ENCODE measurements around the gene PRMT2.

PRMT2 gene

GRCh38 chr21:46646541-46647154 is 11.2 kb downstream of the PRMT2 start:
- Histone ChIP-seq H3K27ac (ENCODE audit: low read length) (no peak overlapping the region), H3K4me1 (ENCODE audit: insufficient read depth, low read length) (no peaks in the 10 kb centered on the region), H3K36me3 (ENCODE audit: insufficient read depth, low read depth, low read length) (peaks cover 86% of the 10 kb centered on the region), H3K9ac (ENCODE audit: low read depth, low read length) (no peak overlapping the region), H3K4me3 (ENCODE audit: low read length) (no peak overlapping the region), H3K9me3 (ENCODE audit: insufficient read depth, low read depth, low read length) (no peaks in the 10 kb centered on the region; the same call in 1 of the 2 replicates), H3K27me3 (ENCODE audit: insufficient read depth, low read length) (no peaks in the 10 kb centered on the region)

GRCh38 chr21:46648539-46648938 is 13.1 kb downstream of the PRMT2 start:
- Histone ChIP-seq H3K4me1 (ENCODE audit: insufficient read depth, low read length) (no peaks in the 10 kb centered on the region), H3K27ac (ENCODE audit: low read length) (no peak overlapping the region), H3K36me3 (ENCODE audit: insufficient read depth, low read depth, low read length) (peaks cover 96% of the 10 kb centered on the region)

GRCh38 chr21:46649356-46649755 is 13.9 kb downstream of the PRMT2 start:
- Histone ChIP-seq H3K9ac (ENCODE audit: low read depth, low read length) (no peak overlapping the region), H3K4me3 (ENCODE audit: low read length) (no peak overlapping the region), H3K9me3 (ENCODE audit: insufficient read depth, low read depth, low read length) (peaks cover under 1% of the 10 kb centered on the region), H3K27ac (ENCODE audit: low read length) (no peak overlapping the region), H3K4me1 (ENCODE audit: insufficient read depth, low read length) (no peaks in the 10 kb centered on the region), H3K27me3 (ENCODE audit: insufficient read depth, low read length) (no peaks in the 10 kb centered on the region), H3K36me3 (ENCODE audit: insufficient read depth, low read depth, low read length) (peaks cover 96% of the 10 kb centered on the region)

More at GRCh38 chr21:46648539-46648938, 13.1 kb downstream of the PRMT2 start:
- H3K4me3 ChIP-seq (ENCODE audit: low read length), result no peak overlapping the region
- no peaks in the 10 kb centered on the region; the same call in none of the 2 replicates for H3K9me3 ChIP-seq (ENCODE audit: insufficient read depth, low read depth, low read length)
- H3K9ac ChIP-seq (ENCODE audit: low read depth, low read length), result no peak overlapping the region
- no peaks in the 10 kb centered on the region for H3K27me3 ChIP-seq (ENCODE audit: insufficient read depth, low read length)

- Histone ChIP-seq H3K9me3 (ENCODE audit: insufficient read depth, low read depth, low read length) (peaks cover 11% of the 10 kb centered on the region), H3K4me3 (ENCODE audit: low read length) (no peak overlapping the region), H3K36me3 (ENCODE audit: insufficient read depth, low read depth, low read length) (peaks cover 96% of the 10 kb centered on the region), H3K4me1 (ENCODE audit: insufficient read depth, low read length) (no peaks in the 10 kb centered on the region), H3K27ac (ENCODE audit: low read length) (no peak overlapping the region), H3K9ac (ENCODE audit: low read depth, low read length) (no peak overlapping the region), H3K27me3 (ENCODE audit: insufficient read depth, low read length) (no peaks in the 10 kb centered on the region)
Observed at GRCh38 chr21:46650476-46651098, 15.1 kb downstream of the PRMT2 start.

- no peak overlapping the region for H3K27ac ChIP-seq (ENCODE audit: low read length)
- H3K9ac ChIP-seq (ENCODE audit: low read depth, low read length), result no peak overlapping the region
- no peak overlapping the region for H3K4me3 ChIP-seq (ENCODE audit: low read length)
Observed at GRCh38 chr21:46651121-46651520, 15.6 kb downstream of the PRMT2 start.

GRCh38 chr21:46655230-46655629 is 19.8 kb downstream of the PRMT2 start:
- H3K4me1 ChIP-seq (ENCODE audit: insufficient read depth, low read length), result no peaks in the 10 kb centered on the region
- H3K27ac ChIP-seq (ENCODE audit: low read length), result no peak overlapping the region
- no peak overlapping the region for H3K4me3 ChIP-seq (ENCODE audit: low read length)
- H3K9me3 ChIP-seq (ENCODE audit: insufficient read depth, low read depth, low read length), result peaks cover 17% of the 10 kb centered on the region
- H3K36me3 ChIP-seq (ENCODE audit: insufficient read depth, low read depth, low read length), result peaks cover 64% of the 10 kb centered on the region
- H3K27me3 ChIP-seq (ENCODE audit: insufficient read depth, low read length), result no peaks in the 10 kb centered on the region
- H3K9ac ChIP-seq (ENCODE audit: low read depth, low read length), result no peak overlapping the region

More at GRCh38 chr21:46651121-46651520, 15.6 kb downstream of the PRMT2 start:
- Histone ChIP-seq H3K27me3 (ENCODE audit: insufficient read depth, low read length) (no peaks in the 10 kb centered on the region), H3K9me3 (ENCODE audit: insufficient read depth, low read depth, low read length) (peaks cover 16% of the 10 kb centered on the region), H3K4me1 (ENCODE audit: insufficient read depth, low read length) (no peaks in the 10 kb centered on the region), H3K36me3 (ENCODE audit: insufficient read depth, low read depth, low read length) (peaks cover 96% of the 10 kb centered on the region)

GRCh38 chr21:46656820-46657219 is 21.3 kb downstream of the PRMT2 start:
- Histone ChIP-seq H3K27me3 (ENCODE audit: insufficient read depth, low read length) (no peaks in the 10 kb centered on the region), H3K27ac (ENCODE audit: low read length) (no peak overlapping the region), H3K36me3 (ENCODE audit: insufficient read depth, low read depth, low read length) (peaks cover 51% of the 10 kb centered on the region), H3K9me3 (ENCODE audit: insufficient read depth, low read depth, low read length) (peaks cover 17% of the 10 kb centered on the region), H3K4me1 (ENCODE audit: insufficient read depth, low read length) (no peaks in the 10 kb centered on the region), H3K9ac (ENCODE audit: low read depth, low read length) (no peak overlapping the region), H3K4me3 (ENCODE audit: low read length) (no peak overlapping the region)

GRCh38 chr21:46660505-46660904 is 25.0 kb downstream of the PRMT2 start:
- Histone ChIP-seq H3K4me3 (ENCODE audit: low read length) (no peak overlapping the region), H3K27ac (ENCODE audit: low read length) (no peak overlapping the region), H3K4me1 (ENCODE audit: insufficient read depth, low read length) (no peaks in the 10 kb centered on the region), H3K9me3 (ENCODE audit: insufficient read depth, low read depth, low read length) (peaks cover 6% of the 10 kb centered on the region; the same call in 1 of the 2 replicates), H3K36me3 (ENCODE audit: insufficient read depth, low read depth, low read length) (peaks cover 14% of the 10 kb centered on the region; the same call in 1 of the 2 replicates), H3K27me3 (ENCODE audit: insufficient read depth, low read length) (no peaks in the 10 kb centered on the region), H3K9ac (ENCODE audit: low read depth, low read length) (no peak overlapping the region)

- Histone ChIP-seq H3K36me3 (ENCODE audit: insufficient read depth, low read depth, low read length) (peaks cover 7% of the 10 kb centered on the region; the same call in 1 of the 2 replicates), H3K4me1 (ENCODE audit: insufficient read depth, low read length) (no peaks in the 10 kb centered on the region), H3K9me3 (ENCODE audit: insufficient read depth, low read depth, low read length) (peaks cover under 1% of the 10 kb centered on the region; the same call in 1 of the 2 replicates), H3K27ac (ENCODE audit: low read length) (no peak overlapping the region), H3K27me3 (ENCODE audit: insufficient read depth, low read length) (no peaks in the 10 kb centered on the region), H3K4me3 (ENCODE audit: low read length) (peak overlapping the region; percentile 41; the same call in 1 of the 2 replicates), H3K9ac (ENCODE audit: low read depth, low read length) (no peak overlapping the region; the same call in 1 of the 2 replicates)
Observed at GRCh38 chr21:46661211-46661625, 25.7 kb downstream of the PRMT2 start.

GRCh38 chr21:46661642-46662366 is 26.3 kb downstream of the PRMT2 start:
- Histone ChIP-seq H3K4me3 (ENCODE audit: low read length) (peak overlapping the region; percentile 41; the same call in 1 of the 2 replicates), H3K9ac (ENCODE audit: low read depth, low read length) (no peak overlapping the region; the same call in 1 of the 2 replicates), H3K27ac (ENCODE audit: low read length) (no peak overlapping the region), H3K36me3 (ENCODE audit: insufficient read depth, low read depth, low read length) (peaks cover 2% of the 10 kb centered on the region; the same call in 1 of the 2 replicates), H3K4me1 (ENCODE audit: insufficient read depth, low read length) (no peaks in the 10 kb centered on the region), H3K9me3 (ENCODE audit: insufficient read depth, low read depth, low read length) (no peaks in the 10 kb centered on the region), H3K27me3 (ENCODE audit: insufficient read depth, low read length) (peaks cover 4% of the 10 kb centered on the region)

GRCh38 chr21:46662367-46662654 is 26.8 kb downstream of the PRMT2 start:
- H3K9ac ChIP-seq (ENCODE audit: low read depth, low read length), result no peak overlapping the region
- no peaks in the 10 kb centered on the region for H3K4me1 ChIP-seq (ENCODE audit: insufficient read depth, low read length)
- H3K4me3 ChIP-seq (ENCODE audit: low read length), result no peak overlapping the region
- H3K27me3 ChIP-seq (ENCODE audit: insufficient read depth, low read length), result peaks cover 9% of the 10 kb centered on the region
- no peaks in the 10 kb centered on the region for H3K36me3 ChIP-seq (ENCODE audit: insufficient read depth, low read depth, low read length)
- H3K9me3 ChIP-seq (ENCODE audit: insufficient read depth, low read depth, low read length), result no peaks in the 10 kb centered on the region
- H3K27ac ChIP-seq (ENCODE audit: low read length), result no peak overlapping the region
